AG04450 (cell line): ENCODE measurements around the gene SPINT4. TPM values are rescaled to one million over a fixed set of nuclear protein-coding genes. Genes with fewer than 3 reads are reported as not detected.
"Not testable (repeated sequence)": the region's sequence is repeated elsewhere in the genome, so short reads cannot be mapped to it uniquely, and the experiment has no call there.

Source experiments
- CTCF ChIA-PET: fragments of 300-600, 350-600 bp; formaldehyde crosslinking; extraction: SDS; loops from one replicate; lab custom pipeline; 2022; ENCODE audit warnings: antibody characterized with exemption, inconsistent platforms; lab: Charles Lee
- POLR2A ChIA-PET: fragments of 350-600 bp; formaldehyde crosslinking; extraction: SDS; loops from one replicate; lab custom pipeline; 2021; ENCODE audit warnings: antibody characterized with exemption, inconsistent platforms; lab: Yijun Ruan, JAX
- DNase-seq: peaks from one replicate; pipeline ENCODE4 v3.0.0-alpha.2; 2011; ENCODE audit warnings: low read depth, low spot score
- H3K27ac ChIP-seq: one replicate; pipeline ENCODE4 v1.5.1; 2012; ENCODE audit warnings: low read depth, low read length, control low read depth
- H3K27me3 ChIP-seq: one replicate; pipeline ENCODE4 v1.6.0; 2012; ENCODE audit warnings: low read length; ENCODE audit not compliant: control insufficient read depth, insufficient read depth
- H3K4me3 ChIP-seq: 2 replicates; pipeline ENCODE4 v1.5.1; 2011; ENCODE audit warnings: mild to moderate bottlenecking, low read depth, low read length, control low read depth
- H3K9me3 ChIP-seq: 2 replicates; pipeline ENCODE4 v1.5.1; 2012; ENCODE audit warnings: low read length; ENCODE audit not compliant: control insufficient read depth, insufficient read depth
- CTCF ChIP-seq: IDR thresholded peaks from 2 replicates; pipeline ENCODE4 v1.5.1; 2011; ENCODE audit warnings: low read depth, low read length, control low read depth, inconsistent platforms
- polyA plus RNA-seq: library from polyadenylated mRNA; depleted of rRNA; stranded (reverse); fragments of >200 nt; gene quantifications from 2 replicates; pipeline ENCODE4 v1.2.3, GENCODE V29; 2011

Gene SPINT4
- polyA plus RNA-seq, 1 experiment, result not detected

DNA sequence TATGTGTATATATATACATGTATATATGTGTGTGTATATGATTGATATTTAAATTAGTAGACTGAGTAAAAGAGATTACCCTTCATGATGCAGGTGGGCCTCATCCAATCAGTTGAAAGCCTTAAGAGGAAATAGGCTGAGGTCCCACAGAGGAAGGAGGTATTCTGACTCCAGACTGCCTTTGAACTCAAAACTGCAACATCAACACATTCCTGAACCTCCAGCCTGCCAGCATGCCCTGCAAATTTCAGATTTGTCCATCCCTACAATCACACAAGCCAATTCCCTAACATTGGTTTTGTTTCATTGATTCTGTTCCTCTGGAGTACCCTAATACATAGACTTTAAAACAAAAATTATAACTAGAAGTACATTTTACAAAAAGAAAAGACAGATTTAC lies 22.9 kb downstream of the SPINT4 start:
- ChIA-PET CTCF (interaction anchor here (1.2 kb wide), 2 partner anchors 26 kb away, joined by 3 to 10 read pairs; no protein-coding TSS in a partner anchor), POLR2A (no interaction called here)
- no peak overlapping the region for H3K27ac ChIP-seq
- no peak for TF ChIP-seq CTCF
- peaks cover 5% of the 10 kb centered on the region for H3K27me3 ChIP-seq
- DNase-seq, result no peak
- H3K4me3 ChIP-seq, result no peak overlapping the region
- H3K9me3 ChIP-seq, result no peaks in the 10 kb centered on the region

GRCh38 chr20:45751721-45752120 lies 29.6 kb downstream of the SPINT4 start:
- no peak overlapping the region for H3K27ac ChIP-seq
- no peak for TF ChIP-seq CTCF
- POLR2A ChIA-PET, result no interaction called here
- peaks cover under 1% of the 10 kb centered on the region for H3K27me3 ChIP-seq
- no peak overlapping the region for H3K4me3 ChIP-seq
- DNase-seq, result no peak
- CTCF ChIA-PET, result interaction anchor here (1.0 to 2.1 kb wide), 2 partner anchors 20 to 458 kb away, joined by 3 to 16 read pairs; no protein-coding TSS in a partner anchor
- H3K9me3 ChIP-seq, result no peaks in the 10 kb centered on the region; the same call in 1 of the 2 replicates

GRCh38 chr20:45752746-45753145 lies 30.6 kb downstream of the SPINT4 start:
- no peak overlapping the region for H3K27ac ChIP-seq
- H3K9me3 ChIP-seq, result no peaks in the 10 kb centered on the region; the same call in 1 of the 2 replicates
- CTCF ChIA-PET, result no interaction called here
- H3K27me3 ChIP-seq, result no peaks in the 10 kb centered on the region
- no peak for TF ChIP-seq CTCF
- POLR2A ChIA-PET, result no interaction called here
- DNase-seq, result no peak
- no peak overlapping the region for H3K4me3 ChIP-seq

GRCh38 chr20:45758096-45758495 lies 35.9 kb downstream of the SPINT4 start:
- POLR2A ChIA-PET, result no interaction called here
- H3K4me3 ChIP-seq, result no peak overlapping the region
- CTCF ChIA-PET, result interaction anchor here (1.3 kb wide), 1 partner anchor 13 kb away, joined by 4 read pairs; no protein-coding TSS in a partner anchor
- no peak for DNase-seq
- no peak overlapping the region for H3K27ac ChIP-seq
- no peak for TF ChIP-seq CTCF
- H3K27me3 ChIP-seq, result no peaks in the 10 kb centered on the region
- no peaks in the 10 kb centered on the region; the same call in 1 of the 2 replicates for H3K9me3 ChIP-seq

DNA sequence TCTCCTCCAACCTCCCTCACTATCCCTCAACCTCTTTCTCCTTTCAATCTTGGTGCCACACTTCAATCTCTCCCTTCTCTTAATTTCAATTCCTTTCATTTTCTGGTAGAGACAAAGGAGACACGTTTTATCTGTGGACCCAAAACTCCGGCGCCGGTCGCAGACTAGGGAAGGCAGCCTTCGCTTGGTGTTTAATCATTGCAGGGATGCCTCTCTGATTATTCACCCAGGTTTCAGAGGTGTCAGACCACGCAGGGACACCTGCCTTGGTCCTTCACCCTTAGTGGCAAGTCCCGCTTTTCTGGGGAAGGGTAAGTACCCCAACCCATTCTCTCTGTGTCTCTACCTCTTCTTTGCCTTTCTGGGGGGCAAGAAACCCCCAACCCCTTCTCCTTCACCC lies 37.8 kb downstream of the SPINT4 start:
- DNase-seq, H3K4me3 ChIP-seq, CTCF ChIA-PET, H3K9me3 ChIP-seq, POLR2A ChIA-PET, H3K27me3 ChIP-seq, H3K27ac ChIP-seq: not testable (repeated sequence)

GRCh38 chr20:45761966-45762365 lies 39.8 kb downstream of the SPINT4 start:
- H3K27ac ChIP-seq, H3K4me3 ChIP-seq, DNase-seq, H3K9me3 ChIP-seq, POLR2A ChIA-PET: not testable (repeated sequence)
- peaks cover 14% of the 10 kb centered on the region for H3K27me3 ChIP-seq
- CTCF ChIA-PET, result interaction anchor here (2.1 kb wide), 1 partner anchor 10 kb away, joined by 6 read pairs; no protein-coding TSS in a partner anchor

DNA sequence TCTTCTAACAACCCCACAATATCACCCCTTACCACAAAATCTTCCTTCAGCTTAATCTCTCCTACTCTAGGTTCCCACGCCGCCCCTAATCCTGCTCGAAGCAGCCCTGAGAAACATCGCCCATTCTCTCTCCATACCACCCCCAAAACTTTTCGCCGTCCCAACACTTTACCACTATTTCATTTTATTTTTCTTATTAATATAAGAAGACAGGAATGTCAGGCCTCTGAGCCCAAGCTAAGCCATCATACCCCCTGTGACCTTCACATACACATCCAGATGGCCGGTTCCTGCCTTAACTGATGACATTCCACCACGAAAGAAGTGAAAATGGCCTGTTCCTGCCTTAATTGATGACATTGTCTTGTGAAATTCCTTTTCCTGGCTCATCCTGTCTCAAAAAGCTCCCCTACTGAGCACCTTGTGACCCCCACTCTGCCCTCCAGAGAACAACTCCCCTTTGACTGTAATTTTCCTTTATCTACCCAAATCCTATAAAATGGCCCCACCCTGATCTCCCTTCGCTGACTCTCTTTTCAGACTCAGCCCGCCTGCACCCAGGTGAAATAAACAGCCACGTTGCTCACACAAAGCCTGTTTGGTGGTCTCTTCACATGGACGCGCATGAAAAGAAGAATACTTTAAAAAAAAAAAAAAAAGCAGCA lies 42.6 kb downstream of the SPINT4 start:
- POLR2A ChIA-PET, DNase-seq, H3K4me3 ChIP-seq, H3K9me3 ChIP-seq, H3K27ac ChIP-seq: not testable (repeated sequence)
- peaks cover 23% of the 10 kb centered on the region for H3K27me3 ChIP-seq
- CTCF ChIA-PET, result interaction anchor here (0.9 kb wide), 1 partner anchor 9 kb away, joined by 7 read pairs; no protein-coding TSS in a partner anchor
